NCI-H1694 (cell line): ENCODE results near the gene MRPL20.

ENCODE experiments used
- DNase-seq: peaks from one replicate; lab custom pipeline; 2025; lab: John Stamatoyannopoulos, UW

Gene MRPL20

GRCh38 chr1:1360506-1361169 lies 46.5 kb downstream of the MRPL20 start:
- no peak for DNase-seq

GRCh38 chr1:1359664-1360468 lies 47.2 kb downstream of the MRPL20 start:
- DNase-seq, result no peak

GRCh38 chr1:1359308-1359663 lies 47.8 kb downstream of the MRPL20 start:
- DNase-seq, result no peak

GRCh38 chr1:1358433-1359271 lies 48.4 kb downstream of the MRPL20 start, which contains the start of gene MXRA8:
Gene MXRA8 (minus strand): TSS chr1:1358555. CDS start chr1:1358504, 51 bp downstream.
- DNase-seq, result no peak

GRCh38 chr1:1357871-1358432 lies 49.1 kb downstream of the MRPL20 start:
- DNase-seq, result no peak

GRCh38 chr1:1356796-1357401 lies 50.2 kb downstream of the MRPL20 start:
- DNase-seq, result no peak

GRCh38 chr1:1356166-1356795 lies 50.8 kb downstream of the MRPL20 start:
- no peak for DNase-seq

GRCh38 chr1:1355416-1355815 lies 51.7 kb downstream of the MRPL20 start:
- no peak for DNase-seq

- no peak for DNase-seq
Observed at GRCh38 chr1:1354271-1355247, 52.5 kb downstream of the MRPL20 start.

GRCh38 chr1:1353389-1354151 lies 53.5 kb downstream of the MRPL20 start:
- no peak for DNase-seq

- DNase-seq, result no peak
Observed at GRCh38 chr1:1352786-1353388, 54.2 kb downstream of the MRPL20 start.
